TTC549 (cell line): ENCODE results near the gene TCF12.

ENCODE experiments used
- FAIRE-seq: peaks from 2 replicates; lab custom pipeline; 2012; peaks lifted over from hg19 to GRCh38; lab: Jason Lieb, UNC

The TCF12 gene

DNA sequence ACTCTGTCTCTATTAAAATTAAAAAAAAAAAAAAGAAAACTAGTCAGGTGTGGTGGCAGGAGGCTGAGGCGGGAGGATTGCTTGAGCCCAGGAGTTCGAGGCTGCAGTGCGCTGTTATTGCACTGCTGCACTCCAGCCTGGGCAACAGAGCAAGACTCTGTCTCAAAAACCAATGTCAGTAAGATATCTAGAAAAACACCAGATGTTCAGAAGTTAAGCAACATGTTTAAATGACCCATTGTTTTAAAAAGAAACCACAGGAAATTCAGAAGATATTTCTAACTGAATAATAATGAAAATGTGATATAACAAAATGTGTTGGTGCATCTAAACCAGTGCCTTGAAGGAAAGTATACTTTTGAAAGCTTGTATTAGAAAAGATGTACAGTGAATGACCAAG lies 254.5 kb downstream of the TCF12 start:
- FAIRE-seq: no peak

DNA sequence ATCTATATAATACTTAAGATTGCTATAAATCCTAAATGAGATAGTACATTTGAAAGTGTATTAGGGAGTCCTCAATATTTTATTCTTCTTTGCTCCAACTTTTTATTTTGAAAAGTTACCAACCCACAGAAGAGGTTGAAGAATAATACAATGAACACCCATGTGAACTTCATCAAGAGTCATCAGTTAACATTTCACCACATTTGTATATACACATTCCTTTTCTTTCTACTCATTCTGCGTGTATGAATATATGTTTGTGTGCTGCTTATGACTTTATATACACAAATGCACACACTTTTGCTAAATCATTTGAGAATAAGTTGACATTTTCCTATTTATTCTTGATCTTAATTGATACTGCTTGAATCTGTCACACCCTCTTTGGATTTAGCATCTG lies 264.6 kb downstream of the TCF12 start:
- FAIRE-seq: no peak

DNA sequence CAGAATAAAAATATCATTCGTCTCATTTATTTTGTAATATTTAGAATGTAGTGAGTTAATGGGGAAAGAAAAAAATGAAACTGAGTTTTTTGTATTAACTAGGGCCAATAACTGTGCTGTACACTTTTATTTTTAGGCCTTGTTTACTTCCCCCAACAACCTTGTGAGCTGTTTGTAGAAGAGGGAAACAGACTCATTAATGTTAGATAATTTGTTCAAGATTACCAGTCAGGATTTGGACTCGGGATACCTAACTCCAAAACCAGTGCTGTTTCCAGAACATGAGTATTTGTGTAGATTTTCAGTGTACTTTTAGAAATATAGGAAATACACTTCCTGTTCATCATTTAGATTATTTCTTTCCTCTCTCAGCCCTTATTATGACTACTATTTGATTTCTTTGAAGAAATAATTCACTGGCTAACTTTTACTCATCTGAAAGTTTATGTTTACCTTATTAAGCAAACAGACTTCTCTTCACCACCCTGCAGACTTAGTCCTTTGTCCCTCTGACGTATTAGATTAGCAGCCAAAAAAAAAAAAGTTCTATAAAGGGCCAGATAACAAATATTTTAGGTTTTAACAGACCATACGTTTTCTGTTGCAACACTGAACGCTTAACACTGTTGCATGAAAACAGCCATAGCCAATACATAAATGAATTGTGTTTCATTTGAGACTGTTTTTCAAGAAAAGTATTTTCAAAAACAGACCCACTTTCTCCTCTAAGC lies 265.3 kb downstream of the TCF12 start:
- no peak for FAIRE-seq

DNA sequence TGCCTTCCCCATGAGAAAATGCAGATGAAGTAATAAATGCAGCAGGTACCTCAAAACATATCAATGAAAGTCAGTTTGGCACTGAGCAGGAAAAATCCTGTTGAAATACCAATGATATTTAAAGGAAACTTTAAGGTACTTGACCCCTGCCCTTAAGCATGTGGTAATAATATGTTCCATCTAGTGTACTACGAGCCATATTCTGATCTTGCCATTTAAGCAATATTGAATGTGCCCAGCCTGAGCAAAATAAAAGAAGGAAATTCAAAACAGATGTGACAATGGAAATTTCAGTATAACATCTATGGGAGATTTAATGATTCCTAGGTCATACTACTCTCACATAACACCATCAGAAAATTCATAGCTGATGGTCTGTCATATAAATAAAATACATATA lies 266.1 kb downstream of the TCF12 start:
- no peak for FAIRE-seq

DNA sequence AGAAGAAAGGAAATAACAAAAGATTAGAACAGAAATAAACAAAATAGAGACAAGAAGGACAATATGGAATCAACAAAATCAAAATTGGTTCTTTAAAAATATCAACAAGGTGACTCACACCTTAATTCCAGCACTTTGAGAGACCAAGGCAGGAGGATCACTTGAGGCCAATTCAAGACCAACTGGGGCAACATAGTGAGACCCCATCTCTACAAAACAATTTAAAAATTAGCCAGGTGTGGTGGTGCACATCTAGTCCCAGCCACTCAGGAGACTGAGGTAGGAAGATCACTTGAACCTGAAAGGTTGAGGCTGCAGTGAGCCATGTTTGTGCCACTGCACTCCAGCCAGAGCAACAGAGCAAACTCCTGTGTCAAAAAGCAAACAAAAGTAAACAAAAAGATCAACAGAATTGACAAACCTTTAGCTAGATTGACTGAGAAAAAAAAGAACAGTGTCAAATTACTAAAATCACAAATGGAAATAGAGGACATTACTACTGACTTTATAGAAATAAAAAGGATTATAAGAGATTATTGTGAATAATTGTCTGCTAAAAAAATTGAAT lies 267.1 kb downstream of the TCF12 start:
- no peak for FAIRE-seq

DNA sequence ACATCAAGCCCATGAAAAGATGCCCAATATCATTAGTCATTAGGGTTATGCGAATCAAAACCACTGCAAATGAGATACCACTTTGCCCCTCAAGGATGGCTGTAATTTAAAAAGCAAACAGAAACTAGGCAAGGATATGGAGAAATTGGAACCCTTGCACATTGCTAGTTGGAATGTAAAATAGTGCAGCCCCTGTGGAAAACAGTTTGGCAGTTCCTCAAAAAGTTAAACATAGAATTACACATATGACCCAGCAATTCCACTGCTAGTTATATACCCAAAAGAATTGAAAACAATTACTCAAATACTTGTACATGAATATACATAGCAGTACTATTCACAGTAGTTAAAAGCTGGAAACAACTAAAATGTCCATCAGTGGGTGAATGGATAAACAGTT lies 271.0 kb downstream of the TCF12 start:
- no peak for FAIRE-seq

DNA sequence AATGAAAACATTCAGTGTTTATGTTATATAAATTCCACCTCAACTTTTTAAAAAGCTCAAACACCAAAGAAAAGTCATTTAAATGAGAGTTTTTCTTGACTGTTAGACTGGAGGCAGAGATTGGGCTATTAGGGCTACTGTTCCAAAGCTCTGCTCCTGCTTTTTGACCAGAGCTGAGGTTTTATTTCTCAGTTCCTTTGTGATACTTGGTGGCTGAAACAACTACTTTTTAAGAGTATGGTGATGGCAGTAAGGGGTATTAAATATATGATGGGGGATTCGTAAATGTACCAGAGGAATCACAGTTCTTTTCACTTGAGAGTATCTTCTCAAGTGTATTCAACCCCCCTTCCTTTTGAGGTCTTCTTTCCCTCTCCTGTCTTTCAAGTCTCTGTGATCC lies 271.8 kb downstream of the TCF12 start:
- no peak for FAIRE-seq

DNA sequence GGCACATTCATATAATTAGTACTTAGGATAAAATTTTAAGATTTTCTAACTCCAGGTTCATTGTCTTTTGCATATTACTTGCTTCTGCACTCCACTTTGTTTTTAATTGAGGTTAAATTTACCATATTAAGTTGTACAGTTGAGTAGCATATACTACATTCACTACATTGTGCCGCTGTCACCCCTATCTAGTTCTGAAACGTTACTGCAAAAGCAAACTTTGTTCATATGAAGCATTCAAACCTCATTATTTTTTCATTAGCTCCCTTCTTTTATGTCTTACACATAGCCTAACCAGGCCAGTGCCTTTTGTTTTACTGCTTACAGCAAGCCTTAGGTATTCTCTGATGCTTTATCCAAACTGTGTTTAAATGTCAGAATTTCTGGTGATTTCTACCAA lies 274.7 kb downstream of the TCF12 start:
- no peak for FAIRE-seq

DNA sequence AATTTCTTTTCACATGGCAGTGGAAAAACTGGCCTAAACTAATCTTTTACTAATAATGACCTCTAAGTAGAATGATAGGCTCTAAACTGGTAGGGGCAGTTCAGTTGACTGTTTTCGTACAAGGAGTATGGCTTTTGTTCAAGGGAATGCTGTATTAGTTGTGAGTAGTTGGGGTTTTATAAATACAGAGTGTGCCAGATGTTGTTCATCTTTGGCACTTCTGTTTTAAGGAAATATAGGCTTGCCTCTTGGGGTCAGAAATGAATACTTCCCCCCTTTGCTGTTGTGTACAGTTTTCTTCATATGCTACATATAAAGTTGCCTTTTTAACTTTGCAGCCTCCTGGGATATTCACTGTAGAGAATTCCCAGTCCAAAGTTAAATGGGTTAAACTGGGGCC lies 276.9 kb downstream of the TCF12 start:
- FAIRE-seq: no peak

DNA sequence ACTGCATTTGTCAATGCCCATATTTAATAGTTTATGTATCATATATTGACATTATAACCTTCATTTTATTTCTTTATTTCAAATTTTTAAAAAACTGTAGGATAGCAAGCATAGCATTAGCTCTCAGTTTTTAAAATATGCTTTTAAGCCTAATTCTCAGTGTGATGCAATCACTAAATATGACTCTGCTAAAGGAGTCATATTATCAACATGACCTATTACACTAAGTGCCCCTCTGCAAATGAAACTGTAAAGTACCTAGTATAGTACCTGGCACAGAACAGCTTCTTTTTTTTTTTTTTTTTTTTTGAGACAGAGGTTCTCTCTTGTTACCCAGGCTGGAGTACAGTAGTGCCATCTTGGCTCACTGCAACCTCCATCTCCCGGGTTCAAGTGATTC lies 278.4 kb downstream of the TCF12 start:
- no peak for FAIRE-seq

DNA sequence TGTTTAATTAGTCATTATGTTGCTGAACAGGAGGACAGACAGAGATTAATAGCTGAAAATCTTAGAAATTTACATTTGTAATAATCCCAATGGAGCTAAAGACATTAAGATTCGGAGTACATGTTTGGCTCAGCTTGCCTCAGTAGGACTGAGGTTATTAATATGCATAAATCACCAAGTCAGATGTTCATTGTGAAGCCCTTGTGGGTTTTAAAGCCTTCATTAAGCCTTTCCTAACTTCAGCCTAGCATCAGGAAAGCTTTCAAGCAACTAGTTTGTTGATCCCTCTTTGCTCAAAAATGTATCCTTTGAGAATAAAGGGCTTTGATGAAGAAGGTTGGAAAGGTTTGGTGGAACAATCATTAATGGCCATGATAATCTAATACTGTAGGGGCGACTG lies 279.7 kb downstream of the TCF12 start:
- no peak for FAIRE-seq

DNA sequence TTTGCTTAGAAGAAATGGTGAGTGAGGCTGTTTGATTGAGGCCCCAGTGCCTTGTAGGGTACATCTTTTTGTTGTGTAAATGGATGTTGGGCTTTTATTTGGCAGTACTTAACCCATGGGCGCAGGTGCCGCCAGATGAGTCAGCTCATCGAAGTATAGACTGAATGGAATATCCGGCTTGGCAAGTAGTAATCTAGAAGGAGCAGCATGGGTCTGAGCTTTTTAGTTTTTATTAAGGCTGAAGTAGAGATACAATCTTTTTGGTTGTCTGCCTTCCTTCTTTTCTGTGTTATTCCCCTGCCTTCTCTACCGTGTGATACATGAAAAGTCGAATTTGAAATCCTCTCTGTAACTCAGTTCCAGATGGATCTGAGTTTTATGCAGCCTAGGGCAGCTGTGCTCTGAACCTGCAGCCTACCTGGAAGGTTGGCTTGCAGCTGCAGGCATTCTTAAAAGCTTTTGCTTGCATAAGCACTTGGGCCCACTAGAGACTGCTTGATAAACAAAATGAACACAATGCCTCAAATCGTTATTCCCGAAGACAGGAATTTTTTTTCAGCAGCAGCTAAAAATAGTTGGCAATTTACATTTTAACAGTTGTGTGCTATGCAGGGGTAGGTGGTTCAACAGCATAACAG lies 280.3 kb downstream of the TCF12 start:
- FAIRE-seq: no peak

DNA sequence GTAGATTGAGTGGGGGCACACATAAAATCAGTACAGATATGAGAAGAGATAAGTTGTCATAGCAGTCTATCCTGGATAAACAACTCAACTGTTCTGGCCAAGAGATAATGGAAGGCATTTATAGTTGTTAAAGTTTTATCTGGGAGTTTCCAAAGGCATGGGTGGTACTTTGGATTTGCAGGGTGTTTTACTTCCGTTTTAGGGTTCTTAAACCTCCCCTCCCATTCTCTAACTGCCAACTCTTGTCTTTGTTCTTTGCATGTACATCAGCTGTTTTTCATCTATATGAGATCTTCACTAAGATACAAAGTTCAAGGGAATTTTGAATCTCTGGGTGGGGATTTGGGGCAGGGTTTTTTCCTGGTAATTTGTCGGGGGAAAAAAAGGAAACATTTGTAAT lies 283.1 kb downstream of the TCF12 start:
- FAIRE-seq: no peak

DNA sequence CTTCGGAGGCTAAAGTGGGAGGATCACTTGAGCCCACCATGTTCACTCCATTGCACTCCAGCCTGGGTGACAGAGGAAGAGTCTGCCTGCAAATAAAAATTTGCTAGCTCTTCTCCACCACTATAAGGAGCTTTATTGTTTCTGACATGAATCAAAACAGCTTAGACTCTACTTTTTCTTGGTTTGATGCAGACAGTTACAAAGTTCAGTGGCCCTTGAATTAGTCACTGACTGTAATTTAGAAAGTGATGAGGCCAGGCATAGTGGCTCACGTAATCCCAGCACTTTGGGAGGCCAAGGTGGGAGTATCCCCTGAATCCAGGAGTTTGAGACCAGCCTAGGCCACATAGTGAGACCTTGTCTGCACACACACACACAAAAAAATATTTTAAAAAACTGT lies 285.5 kb downstream of the TCF12 start:
- no peak for FAIRE-seq

DNA sequence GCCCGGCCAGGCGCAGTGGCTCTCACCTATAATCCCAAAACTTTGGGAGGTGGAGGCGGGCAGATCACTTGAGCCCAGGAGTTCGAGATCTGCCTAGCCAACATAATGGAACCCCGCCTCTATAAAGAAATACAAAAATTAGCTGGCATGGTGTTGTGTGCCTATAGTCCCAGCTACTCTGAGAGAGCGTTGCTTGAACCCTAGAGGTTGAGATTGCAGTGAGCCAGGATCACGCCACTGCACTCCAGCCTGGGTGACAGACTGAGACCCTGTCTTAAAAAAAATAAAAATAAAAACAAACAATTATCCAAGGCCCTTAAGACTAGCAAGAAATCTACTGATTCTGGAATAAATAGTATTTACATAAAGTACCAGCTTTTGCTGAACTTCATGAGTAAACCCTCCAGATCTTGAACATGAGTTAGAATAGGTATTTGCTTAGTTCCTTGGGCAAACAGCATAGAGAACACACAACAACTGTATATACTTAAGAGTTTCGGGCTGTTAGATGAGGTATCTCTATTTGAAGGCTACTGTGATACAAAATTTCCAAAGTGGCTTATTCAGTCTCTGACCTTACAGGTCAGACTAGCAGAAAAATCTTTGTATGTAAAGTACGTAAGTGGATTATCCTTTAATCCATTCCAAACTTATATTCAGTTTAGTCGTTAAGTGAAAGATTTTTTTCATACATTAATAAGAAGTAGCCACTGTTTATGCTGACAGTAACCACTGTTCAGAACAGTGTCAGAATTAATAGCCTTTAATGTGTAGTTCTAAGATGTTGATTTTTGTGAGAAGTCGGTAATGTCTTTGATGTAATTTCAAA lies 286.8 kb downstream of the TCF12 start:
- no peak for FAIRE-seq

DNA sequence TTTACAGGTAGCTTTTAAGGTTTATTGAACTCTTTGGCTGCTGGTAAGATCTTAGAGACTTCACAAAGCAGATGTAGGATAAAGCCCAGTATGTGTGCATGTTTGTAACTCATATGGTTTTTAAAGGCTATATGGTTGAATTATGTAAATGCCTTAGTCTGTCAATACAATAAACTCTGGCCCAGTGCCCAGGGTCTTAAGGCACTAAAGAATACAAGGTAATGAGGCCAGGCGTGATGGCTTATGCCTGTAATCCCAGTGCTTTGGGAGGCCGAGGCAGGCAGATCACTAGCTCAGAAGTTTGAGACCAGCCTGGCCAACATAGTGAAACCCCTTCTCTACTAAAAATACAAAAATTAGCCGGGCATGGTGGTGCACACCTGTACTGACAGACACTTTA lies 287.6 kb downstream of the TCF12 start:
- FAIRE-seq: no peak

DNA sequence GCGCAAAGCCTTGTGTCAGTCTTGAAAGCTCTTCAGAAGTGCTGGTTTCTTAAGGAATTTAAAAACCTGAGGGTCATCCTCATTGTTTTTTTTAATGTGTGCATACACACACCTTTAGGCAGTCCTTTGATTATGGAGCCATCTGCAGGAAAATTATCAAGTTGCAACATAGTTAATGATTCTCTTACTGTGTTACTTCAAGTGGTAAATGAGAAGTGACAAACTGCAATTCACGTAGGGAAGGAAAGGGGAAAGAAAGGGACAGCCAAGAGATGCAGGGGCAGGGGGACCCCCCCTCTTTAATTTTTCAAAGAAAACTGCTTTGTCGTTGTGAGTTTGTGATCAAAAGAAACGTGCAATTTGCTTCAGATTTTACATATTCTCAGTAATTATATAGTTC lies 295.4 kb downstream of the TCF12 start:
- FAIRE-seq: no peak

DNA sequence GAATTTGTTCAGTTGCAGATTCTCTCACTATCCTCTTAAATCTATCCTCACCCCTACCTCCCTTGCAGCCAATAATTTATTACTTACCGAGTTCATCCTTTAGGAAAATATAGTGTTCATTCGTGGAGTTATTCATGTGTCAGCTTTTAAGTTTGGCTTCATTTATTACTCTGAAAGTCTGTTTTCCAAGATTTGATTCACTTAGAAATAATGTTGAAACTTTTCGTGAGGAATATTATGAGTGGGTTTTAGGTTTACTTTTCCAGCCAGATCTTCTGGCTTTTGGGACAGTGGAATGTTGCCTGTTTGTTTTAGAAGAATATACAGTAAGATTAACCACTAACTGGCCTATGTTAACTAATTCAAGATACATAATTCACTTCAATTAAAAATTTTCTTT lies 296.9 kb downstream of the TCF12 start:
- FAIRE-seq: no peak

DNA sequence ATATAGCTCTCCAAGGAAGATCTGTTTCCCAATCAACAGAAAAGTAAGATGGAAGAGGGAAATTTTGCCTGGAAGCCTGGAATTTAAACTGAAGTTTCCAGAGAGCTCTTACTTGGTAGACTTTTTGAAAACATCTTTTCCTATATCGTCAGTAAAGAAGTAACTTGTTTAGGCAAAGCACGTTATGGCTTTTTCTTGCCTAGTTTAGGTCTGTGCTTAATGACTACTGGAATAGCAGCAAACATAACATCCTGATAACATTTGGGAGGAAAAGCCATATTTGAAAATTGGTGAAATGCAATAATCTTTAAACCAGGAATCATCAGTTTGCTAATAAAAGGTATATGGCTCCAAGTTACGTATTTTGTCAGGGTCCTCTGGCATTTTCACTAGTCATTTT lies 297.4 kb downstream of the TCF12 start:
- no peak for FAIRE-seq

DNA sequence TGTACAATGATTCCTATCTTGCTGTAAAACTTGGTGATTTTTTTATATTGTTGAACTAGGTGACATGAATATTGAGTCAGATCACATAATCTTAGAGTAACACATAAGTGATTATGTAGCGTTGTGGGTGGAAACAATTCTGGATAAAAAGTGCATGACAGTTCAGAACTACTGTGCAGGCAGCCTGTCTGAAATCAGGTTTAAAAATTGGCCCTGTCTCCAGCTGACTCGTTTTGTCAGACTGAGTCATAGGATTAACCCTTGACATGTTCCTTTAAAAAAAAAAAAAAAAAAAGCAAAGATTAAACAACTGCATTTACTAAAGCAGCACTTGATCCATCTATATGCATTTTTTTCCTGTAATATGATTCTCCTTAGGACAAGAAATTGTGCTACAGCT lies 297.8 kb downstream of the TCF12 start:
- no peak for FAIRE-seq

DNA sequence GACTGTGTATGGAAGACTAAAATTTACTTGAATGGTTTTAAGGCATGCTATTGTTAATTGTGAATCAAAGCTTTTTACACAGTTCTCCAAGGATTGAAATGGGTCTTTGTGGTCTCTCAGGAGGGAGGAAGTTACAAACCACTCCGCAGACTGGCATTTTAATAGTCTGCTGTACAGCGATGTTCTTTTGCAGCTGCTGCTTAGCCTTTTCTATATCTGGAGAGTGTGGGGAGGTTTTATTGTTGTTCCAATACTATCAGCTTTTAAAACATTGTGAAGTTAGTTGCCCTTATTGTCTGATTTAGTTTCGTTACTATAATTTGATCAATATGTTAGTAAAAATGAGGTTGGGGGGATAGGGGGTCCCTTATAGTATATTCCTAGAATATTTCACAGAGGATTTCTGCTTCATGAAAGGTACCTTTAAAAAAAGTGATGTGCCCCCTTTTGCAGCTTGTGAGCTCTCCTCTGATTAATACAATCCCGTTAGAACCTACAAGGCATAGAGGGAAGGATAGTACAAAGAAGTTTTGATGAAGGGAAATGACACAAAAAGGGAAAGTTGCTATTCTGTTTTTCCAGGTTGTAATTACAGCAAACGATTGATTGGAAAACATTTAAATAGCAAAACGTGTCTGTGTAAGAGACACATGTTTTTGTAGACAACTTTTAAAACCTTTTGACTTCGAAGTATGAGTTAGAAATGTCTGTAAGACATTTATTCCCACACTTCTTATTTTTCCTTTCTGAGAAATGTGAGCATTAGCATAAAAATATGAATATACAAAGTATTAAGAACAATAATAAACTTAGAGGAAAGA lies 299.5 kb downstream of the TCF12 start:
- no peak for FAIRE-seq

DNA sequence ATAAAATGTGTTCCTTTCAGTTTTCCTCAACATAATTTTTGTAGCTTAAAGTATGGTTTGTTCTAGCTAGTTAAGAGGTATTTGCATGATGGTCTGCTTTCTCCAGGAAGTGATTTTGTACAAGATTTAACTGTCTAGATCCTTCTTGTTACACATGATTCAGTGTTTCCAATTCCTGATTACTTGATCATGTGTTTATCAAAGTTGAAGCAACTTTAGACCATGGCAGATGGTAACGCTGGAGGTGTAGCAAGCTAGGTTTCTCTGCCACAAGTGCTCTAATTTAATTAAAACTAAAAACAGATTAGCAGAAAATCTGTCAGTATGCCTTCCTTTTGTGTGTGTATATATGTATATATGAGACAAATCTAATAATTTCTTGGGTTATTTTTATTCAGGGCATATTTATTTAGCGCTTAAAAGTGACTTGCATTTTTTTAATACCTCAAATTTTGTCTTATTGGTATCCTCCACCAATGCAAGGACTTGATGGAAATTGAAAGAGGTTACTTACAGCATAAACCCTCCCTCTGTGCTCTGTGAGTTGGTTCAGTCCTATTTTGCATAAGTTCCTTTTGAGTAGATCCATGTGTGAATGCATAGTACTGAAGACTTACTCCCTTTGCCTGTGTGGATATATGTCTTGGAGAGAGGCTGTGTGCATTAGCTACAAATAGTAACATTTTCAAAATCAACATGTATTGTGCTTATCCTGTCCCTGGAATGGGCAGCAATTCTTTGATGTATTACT lies 300.6 kb downstream of the TCF12 start:
- no peak for FAIRE-seq
